NCI-H2029 treated with DMSO at 0.1 percent for 48 hours (cell line): Measurements from ENCODE around the gene FAM107A.

ENCODE experiments used
- DNase-seq: peaks from one replicate; lab custom pipeline; 2025; lab: John Stamatoyannopoulos, UW

FAM107A gene

GRCh38 chr3:58518291-58518789, 58.9 kb downstream of the FAM107A start:
- no peak for DNase-seq

GRCh38 chr3:58514405-58514804, 62.8 kb downstream of the FAM107A start:
- DNase-seq, result no peak
